NB4 (cell line): ENCODE measurements around the gene KRT7.

Experiments
- DNase-seq: peaks from one replicate; pipeline ENCODE4 v3.0.0; 2010; ENCODE audit warnings: low read depth
- H3K4me3 ChIP-seq: one replicate; pipeline ENCODE4 v1.5.1; 2011; ENCODE audit warnings: mild to moderate bottlenecking, low read depth, low read length, moderate library complexity
- MYC ChIP-seq: IDR thresholded peaks from 2 replicates; pipeline ENCODE4 v1.6.1; 2011; ENCODE audit warnings: low read depth, low read length
- POLR2A ChIP-seq: IDR thresholded peaks from 2 replicates; pipeline ENCODE4 v1.6.1; 2011; ENCODE audit warnings: mild to moderate bottlenecking; ENCODE audit not compliant: insufficient read length; ENCODE audit errors: extremely low read depth
- TF ChIP-seq, protein P1 (sequence below): IDR thresholded peaks from 2 replicates; pipeline ENCODE4 v1.6.1; 2011; ENCODE audit warnings: low read depth, low read length
- TF ChIP-seq, protein P2 (sequence below): IDR thresholded peaks from one replicate; pipeline ENCODE4 v1.5.1; 2012; ENCODE audit warnings: low read depth, low read length

KRT7 gene

DNA sequence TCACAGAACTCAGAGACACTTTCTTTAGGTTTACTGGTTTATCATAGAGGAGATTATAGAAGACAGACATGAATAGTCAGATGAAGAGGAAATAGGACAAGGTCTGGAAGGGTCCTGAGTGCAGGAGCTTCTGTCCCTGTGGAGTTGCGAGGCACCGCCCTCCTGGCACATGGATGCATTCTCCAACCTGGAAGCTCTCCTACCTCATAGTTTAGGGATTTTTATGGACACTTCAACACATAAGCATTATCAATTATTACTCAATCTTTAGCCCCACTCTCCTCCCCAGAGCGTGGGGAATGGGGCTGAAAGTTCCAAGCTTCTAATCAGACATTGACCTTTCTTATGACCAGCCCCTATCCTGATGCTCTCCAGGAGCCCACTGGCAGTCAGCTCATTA is 12.6 kb upstream of the KRT7 start:
- no peak overlapping the region for H3K4me3 ChIP-seq
- TF ChIP-seq, protein P1, sequence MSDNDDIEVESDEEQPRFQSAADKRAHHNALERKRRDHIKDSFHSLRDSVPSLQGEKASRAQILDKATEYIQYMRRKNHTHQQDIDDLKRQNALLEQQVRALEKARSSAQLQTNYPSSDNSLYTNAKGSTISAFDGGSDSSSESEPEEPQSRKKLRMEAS: no peak
- TF ChIP-seq POLR2A (no peak), MYC (no peak)
- no peak for DNase-seq

DNA sequence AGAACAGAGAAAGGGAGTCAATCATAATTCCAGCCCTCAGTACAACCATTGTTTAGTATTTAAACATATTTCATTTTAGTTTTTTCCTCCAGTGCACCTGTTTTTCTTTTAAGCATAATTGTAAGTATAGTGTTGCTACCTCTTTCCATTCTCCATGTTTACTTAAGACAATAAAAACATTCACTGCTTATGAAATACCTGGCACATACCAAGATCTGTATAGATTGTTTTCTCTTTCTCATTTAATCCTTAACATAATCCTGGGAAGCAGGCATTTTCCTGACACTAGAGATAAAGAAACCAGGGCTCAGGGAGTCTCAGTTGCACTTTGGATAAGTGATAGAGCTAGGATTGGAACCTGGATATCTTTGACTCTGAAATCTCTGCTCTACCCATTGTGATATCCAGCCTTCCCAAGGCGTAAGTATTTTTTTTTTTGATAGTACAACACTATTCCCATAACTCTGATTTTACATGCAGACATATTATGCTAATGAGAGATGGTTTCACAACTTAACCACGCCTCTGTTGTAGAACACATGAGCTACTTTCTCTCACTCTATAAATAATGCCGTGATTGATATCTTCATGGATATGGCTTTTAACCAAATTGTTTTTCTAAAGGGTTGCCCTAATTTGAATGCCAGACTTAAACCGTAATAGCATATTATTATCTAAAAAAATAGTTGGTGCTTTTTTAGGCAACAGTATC is 11.8 kb upstream of the KRT7 start:
- TF ChIP-seq, protein P2, sequence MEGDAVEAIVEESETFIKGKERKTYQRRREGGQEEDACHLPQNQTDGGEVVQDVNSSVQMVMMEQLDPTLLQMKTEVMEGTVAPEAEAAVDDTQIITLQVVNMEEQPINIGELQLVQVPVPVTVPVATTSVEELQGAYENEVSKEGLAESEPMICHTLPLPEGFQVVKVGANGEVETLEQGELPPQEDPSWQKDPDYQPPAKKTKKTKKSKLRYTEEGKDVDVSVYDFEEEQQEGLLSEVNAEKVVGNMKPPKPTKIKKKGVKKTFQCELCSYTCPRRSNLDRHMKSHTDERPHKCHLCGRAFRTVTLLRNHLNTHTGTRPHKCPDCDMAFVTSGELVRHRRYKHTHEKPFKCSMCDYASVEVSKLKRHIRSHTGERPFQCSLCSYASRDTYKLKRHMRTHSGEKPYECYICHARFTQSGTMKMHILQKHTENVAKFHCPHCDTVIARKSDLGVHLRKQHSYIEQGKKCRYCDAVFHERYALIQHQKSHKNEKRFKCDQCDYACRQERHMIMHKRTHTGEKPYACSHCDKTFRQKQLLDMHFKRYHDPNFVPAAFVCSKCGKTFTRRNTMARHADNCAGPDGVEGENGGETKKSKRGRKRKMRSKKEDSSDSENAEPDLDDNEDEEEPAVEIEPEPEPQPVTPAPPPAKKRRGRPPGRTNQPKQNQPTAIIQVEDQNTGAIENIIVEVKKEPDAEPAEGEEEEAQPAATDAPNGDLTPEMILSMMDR: no peak
- no peak for DNase-seq
- H3K4me3 ChIP-seq: no peak overlapping the region

DNA sequence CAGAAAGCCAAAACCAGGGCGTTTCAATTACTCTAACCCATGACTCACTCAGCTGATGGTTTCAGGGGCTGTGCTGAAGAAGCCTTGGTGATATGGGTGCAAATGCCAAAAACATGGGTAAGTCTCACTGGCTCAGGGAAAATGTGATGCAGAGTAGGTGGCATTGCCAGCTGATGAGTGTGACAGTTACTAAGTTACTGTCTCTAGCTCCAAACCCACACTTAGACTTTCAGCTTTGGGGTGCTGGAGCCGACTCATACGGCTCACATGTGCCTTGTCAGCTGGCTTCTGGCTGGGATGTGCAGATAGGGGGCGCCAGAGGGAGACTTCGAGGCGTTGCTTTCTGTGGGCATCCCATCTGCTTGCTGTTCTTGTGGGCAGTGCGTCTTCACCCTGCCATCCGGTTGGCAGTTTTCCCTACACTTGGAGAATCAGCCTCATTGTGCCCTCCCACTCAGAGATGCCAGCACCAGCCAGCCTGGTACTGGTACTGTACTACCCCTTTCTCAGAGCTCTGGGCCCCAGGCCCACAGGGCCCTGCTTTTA is 11.1 kb upstream of the KRT7 start:
- no peak overlapping the region for H3K4me3 ChIP-seq
- TF ChIP-seq, protein P1: peak; percentile 65
- no peak; the same call in 1 of the 2 replicates for TF ChIP-seq MYC
- TF ChIP-seq POLR2A: no peak
- TF ChIP-seq, protein P2: peak; percentile 94
- peak; percentile 83 for DNase-seq

DNA sequence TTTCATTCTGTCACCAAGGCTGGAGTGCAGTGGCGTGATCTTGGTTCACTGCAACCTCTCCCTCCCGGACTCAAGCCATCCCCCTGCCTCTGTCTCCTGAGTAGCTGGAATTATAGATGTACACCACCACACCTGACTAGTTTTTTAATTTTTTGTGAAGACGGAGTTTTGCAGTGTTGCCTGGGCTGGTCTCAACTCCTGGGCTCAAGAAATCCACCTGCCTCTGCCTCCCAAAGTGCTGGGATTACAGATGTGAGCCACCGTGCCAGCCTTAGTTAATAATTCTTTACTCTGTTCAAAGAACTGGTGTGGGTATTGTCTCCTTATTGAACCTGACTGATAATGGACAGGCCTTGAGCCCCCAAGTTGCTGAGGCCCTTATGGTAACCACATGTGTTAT is 10.4 kb upstream of the KRT7 start:
- TF ChIP-seq POLR2A (no peak), MYC (no peak)
- TF ChIP-seq, protein P1: no peak
- TF ChIP-seq, protein P2: no peak
- no peak overlapping the region for H3K4me3 ChIP-seq

DNA sequence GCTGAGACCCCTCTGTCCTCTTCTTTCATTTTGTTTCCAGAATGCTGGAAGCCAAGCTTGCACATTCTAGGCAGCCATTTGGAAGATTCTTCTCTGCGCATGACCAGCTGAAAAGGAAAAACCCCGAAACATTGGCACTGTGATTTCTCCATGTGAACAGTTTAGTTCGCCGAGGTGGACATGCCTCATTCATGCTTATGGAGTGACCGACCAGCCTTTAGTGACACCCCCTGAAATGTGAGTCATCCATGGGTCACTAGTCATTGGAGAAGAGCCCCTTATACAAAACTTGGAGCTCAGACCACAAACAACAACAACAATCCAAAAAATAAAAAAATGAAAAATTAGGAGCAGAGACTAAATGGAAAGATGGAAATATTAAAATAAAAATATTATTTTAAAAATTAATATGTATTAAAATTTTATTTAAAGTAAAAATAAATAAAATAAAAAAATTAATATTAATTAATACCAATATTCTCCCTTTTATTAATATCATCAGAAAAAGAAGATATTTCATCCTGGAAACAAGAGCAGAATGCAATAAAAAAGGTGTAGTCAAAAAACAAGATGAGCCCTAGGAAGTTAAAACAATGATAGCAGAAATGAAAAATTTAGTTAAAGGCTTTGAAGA is 9.5 kb upstream of the KRT7 start:
- TF ChIP-seq POLR2A: no peak
- TF ChIP-seq, protein P2: no peak
- DNase-seq: no peak
- no peak overlapping the region for H3K4me3 ChIP-seq

More for the DNA sequence above, 10.4 kb upstream of the KRT7 start:
- no peak for DNase-seq

DNA sequence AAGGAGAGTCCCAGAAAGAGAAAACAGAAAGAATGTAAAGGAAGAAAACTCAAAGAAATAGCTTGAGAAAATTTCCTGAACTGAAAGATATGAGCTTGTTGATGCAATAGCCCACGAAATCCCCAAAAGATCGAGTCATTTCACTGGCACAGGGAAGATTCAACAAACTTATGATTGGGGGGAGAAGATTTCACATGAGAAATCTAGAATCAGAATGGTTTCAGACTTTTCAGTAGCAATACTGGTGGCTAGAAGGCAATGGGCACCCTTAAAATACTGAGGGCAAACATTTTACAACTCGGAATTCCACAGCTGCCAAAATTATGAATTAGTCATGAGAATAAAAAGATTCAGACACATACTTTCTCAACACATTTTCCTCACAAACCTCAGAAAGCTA is 8.9 kb upstream of the KRT7 start:
- TF ChIP-seq MYC (no peak), POLR2A (no peak)
- TF ChIP-seq, protein P2: no peak
- TF ChIP-seq, protein P1: no peak
- no peak for DNase-seq
- no peak overlapping the region for H3K4me3 ChIP-seq
